Mucosa of stomach (tissue), 1 donor: Measurements from ENCODE around the gene CSGALNACT2.
A peak's percentile ranks its signal among the peaks of the same experiment; 100 is the strongest.

Experiments used
- H3K27me3 ChIP-seq: one replicate; pipeline ENCODE4 v1.7.0; 2013; ENCODE audit warnings: mild to moderate bottlenecking, low read length; ENCODE audit not compliant: control insufficient read depth, insufficient read depth
- H3K36me3 ChIP-seq: one replicate; pipeline ENCODE4 v1.7.0; 2013; ENCODE audit warnings: low read length; ENCODE audit not compliant: control insufficient read depth, insufficient read depth
- H3K4me1 ChIP-seq: one replicate; pipeline ENCODE4 v1.7.0; 2013; ENCODE audit warnings: mild to moderate bottlenecking, low read length; ENCODE audit not compliant: control insufficient read depth, insufficient read depth
- H3K4me3 ChIP-seq: one replicate; pipeline ENCODE4 v1.7.0; 2013; ENCODE audit warnings: low read length
- H3K9ac ChIP-seq: one replicate; pipeline ENCODE4 v1.7.0; 2013; ENCODE audit warnings: mild to moderate bottlenecking, low read length, moderate library complexity
- H3K9me3 ChIP-seq: one replicate; pipeline ENCODE4 v1.7.0; 2013; ENCODE audit warnings: mild to moderate bottlenecking, low read length, moderate library complexity; ENCODE audit not compliant: control insufficient read depth
- donor health status: Pancreatic carcinoma.

The CSGALNACT2 gene

DNA sequence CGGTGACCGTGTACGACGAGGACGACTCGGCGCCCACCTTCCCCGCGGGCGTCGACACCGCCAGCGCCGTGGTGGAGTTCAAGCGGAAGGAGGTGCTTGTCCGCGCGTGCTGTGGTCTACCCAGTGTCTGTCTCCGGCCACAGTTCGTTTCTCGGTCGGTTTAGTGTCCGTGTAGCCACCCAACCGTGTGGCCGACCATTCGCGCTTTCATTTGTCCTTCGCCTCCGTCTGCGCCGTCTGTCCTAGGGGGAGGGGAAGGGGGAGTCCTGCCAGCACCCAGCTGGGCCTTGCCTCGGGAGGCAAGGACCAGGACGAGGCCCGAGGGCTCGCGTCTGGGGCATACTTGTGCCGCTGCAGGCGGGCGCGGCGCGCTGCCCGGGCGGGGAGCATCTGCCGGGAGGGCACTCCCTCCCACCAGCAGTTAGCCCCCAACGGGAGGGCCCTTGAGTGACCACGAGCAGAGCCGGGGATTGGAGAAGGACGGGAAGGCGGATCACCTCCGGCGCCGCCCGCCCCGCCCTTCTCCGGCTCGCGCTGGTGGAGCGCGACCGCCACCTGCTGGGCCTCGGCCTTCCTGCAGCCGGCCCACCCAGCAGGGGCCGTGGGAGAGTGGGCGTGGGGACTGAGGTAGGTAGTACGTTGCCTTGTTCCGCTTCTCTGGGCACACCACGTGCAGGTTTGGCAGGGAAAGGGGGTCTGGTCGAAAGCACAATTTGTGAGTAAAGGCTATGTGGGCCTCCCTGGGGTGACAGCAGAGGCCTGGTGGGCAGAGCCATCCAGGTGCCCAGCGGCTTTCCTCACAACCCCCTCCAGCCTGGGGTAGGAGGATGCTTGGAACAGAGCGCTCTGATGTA lies 32.9 kb upstream of the CSGALNACT2 start:
- peaks cover 14% of the 10 kb centered on the region for H3K4me1 ChIP-seq
- H3K9me3 ChIP-seq = no peaks in the 10 kb centered on the region
- peaks cover 29% of the 10 kb centered on the region for H3K27me3 ChIP-seq
- no peaks in the 10 kb centered on the region for H3K36me3 ChIP-seq
- peak overlapping the region; percentile 57 for H3K9ac ChIP-seq
- H3K4me3 ChIP-seq = peak overlapping the region; percentile 46

GRCh38 chr10:43105956-43106229 lies 32.4 kb upstream of the CSGALNACT2 start:
- Histone ChIP-seq H3K36me3 (no peaks in the 10 kb centered on the region), H3K27me3 (peaks cover 29% of the 10 kb centered on the region), H3K4me3 (no peak overlapping the region), H3K9me3 (no peaks in the 10 kb centered on the region), H3K4me1 (peaks cover 14% of the 10 kb centered on the region), H3K9ac (no peak overlapping the region)

DNA sequence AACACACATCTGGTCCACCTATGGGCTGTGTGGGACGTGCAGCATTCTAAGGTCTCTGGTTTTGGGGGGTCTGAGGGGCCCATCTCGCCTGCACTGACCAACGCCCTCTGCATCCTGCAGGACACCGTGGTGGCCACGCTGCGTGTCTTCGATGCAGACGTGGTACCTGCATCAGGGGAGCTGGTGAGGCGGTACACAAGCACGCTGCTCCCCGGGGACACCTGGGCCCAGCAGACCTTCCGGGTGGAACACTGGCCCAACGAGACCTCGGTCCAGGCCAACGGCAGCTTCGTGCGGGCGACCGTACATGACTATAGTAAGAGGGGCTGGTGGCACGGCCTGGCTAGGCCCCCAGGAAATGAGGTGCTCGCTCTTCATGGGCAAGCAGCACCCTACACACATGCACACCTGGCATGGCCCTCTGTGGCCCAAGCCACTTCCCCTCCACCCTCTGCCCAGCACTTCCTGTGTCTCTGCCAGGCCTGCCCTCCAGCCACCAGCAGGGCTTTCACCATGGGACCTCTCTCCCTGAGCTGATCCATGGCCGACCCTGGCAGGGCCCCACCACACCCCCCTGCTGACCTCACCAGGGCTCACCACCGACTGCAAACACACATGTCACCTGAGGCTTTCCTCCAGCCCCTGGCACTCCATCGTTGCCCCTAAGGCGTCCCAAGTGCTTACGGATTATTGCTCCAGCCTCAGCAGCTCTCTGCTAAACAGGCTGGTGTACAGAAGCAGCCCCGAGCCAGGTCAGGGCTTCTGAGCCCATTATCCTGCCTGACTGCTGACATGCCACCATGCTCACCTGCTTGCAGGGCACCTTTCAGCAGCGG lies 31.8 kb upstream of the CSGALNACT2 start:
- Histone ChIP-seq H3K4me3 (no peak overlapping the region), H3K4me1 (peaks cover 14% of the 10 kb centered on the region), H3K36me3 (no peaks in the 10 kb centered on the region), H3K9ac (no peak overlapping the region), H3K27me3 (peaks cover 29% of the 10 kb centered on the region), H3K9me3 (no peaks in the 10 kb centered on the region)

GRCh38 chr10:43108951-43109350 lies 29.3 kb upstream of the CSGALNACT2 start:
- no peak overlapping the region for H3K4me3 ChIP-seq
- peaks cover 14% of the 10 kb centered on the region for H3K4me1 ChIP-seq
- no peaks in the 10 kb centered on the region for H3K9me3 ChIP-seq
- H3K27me3 ChIP-seq = peaks cover 14% of the 10 kb centered on the region
- H3K36me3 ChIP-seq = no peaks in the 10 kb centered on the region
- H3K9ac ChIP-seq = no peak overlapping the region

- H3K4me3 ChIP-seq = no peak overlapping the region
- no peak overlapping the region for H3K9ac ChIP-seq
- H3K9me3 ChIP-seq = no peaks in the 10 kb centered on the region
- H3K36me3 ChIP-seq = no peaks in the 10 kb centered on the region
- H3K27me3 ChIP-seq = peaks cover 6% of the 10 kb centered on the region
- peaks cover 12% of the 10 kb centered on the region for H3K4me1 ChIP-seq
These were observed 28.5 kb upstream of the CSGALNACT2 start for GRCh38 chr10:43109671-43110249.

- Histone ChIP-seq H3K9me3 (no peaks in the 10 kb centered on the region), H3K9ac (no peak overlapping the region), H3K4me1 (peaks cover 4% of the 10 kb centered on the region)
These were observed 27.7 kb upstream of the CSGALNACT2 start for GRCh38 chr10:43110338-43111071.

GRCh38 chr10:43111101-43111500 lies 27.1 kb upstream of the CSGALNACT2 start:
- Histone ChIP-seq H3K4me1 (no peaks in the 10 kb centered on the region), H3K36me3 (no peaks in the 10 kb centered on the region), H3K4me3 (no peak overlapping the region), H3K9ac (no peak overlapping the region), H3K9me3 (no peaks in the 10 kb centered on the region), H3K27me3 (no peaks in the 10 kb centered on the region)

More at GRCh38 chr10:43110338-43111071, 27.7 kb upstream of the CSGALNACT2 start:
- no peaks in the 10 kb centered on the region for H3K27me3 ChIP-seq
- no peak overlapping the region for H3K4me3 ChIP-seq
- no peaks in the 10 kb centered on the region for H3K36me3 ChIP-seq

DNA sequence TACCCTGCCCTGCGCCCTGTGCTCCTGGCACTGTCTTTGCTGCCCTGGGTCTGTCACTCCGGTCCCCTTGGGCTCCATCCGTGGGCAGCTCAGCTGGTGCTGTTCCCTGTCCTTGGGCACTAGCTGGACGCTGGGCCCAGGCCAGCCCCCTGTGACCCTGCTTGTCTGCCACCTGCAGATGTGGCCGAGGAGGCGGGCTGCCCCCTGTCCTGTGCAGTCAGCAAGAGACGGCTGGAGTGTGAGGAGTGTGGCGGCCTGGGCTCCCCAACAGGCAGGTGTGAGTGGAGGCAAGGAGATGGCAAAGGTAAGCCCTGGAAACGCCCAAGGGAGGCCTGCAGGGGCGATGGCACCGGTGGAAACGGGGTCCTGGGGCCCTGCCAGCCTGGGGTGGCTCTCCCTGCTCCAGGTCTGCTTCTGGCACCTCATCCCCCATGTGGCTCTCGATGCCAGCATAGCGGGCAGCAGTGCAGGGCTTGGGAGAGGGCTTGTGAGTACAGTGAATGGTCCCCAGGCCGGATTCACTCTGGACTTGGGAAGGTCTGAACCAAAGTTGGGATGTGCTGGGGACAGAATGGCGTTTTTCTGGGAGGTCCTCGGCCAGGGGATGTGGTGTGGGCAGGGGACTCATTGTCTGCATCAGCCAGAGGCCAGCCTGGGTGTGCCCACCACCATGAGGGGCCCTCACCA lies 26.2 kb upstream of the CSGALNACT2 start:
- H3K4me1 ChIP-seq = no peaks in the 10 kb centered on the region
- no peak overlapping the region for H3K9ac ChIP-seq
- no peaks in the 10 kb centered on the region for H3K9me3 ChIP-seq
- no peaks in the 10 kb centered on the region for H3K36me3 ChIP-seq
- H3K4me3 ChIP-seq = no peak overlapping the region
- H3K27me3 ChIP-seq = no peaks in the 10 kb centered on the region

DNA sequence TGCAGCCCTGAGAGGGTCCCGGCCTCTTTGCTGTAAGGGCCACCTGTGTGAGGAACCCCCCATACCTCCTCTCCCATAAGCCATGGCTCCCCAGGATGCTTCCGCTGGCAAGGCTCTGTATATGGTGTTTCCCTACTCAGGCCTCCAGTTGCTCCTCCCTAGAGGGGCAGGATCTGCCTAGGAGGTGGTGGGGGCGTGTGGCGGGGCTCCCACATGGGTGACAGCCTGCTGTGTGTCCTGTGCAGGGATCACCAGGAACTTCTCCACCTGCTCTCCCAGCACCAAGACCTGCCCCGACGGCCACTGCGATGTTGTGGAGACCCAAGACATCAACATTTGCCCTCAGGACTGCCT lies 25.7 kb upstream of the CSGALNACT2 start:
- H3K27me3 ChIP-seq = no peaks in the 10 kb centered on the region
- no peaks in the 10 kb centered on the region for H3K36me3 ChIP-seq
- H3K4me1 ChIP-seq = no peaks in the 10 kb centered on the region
- no peak overlapping the region for H3K9ac ChIP-seq
- H3K9me3 ChIP-seq = no peaks in the 10 kb centered on the region
- H3K4me3 ChIP-seq = no peak overlapping the region

- Histone ChIP-seq H3K27me3 (no peaks in the 10 kb centered on the region), H3K9me3 (no peaks in the 10 kb centered on the region), H3K36me3 (no peaks in the 10 kb centered on the region), H3K9ac (no peak overlapping the region), H3K4me1 (no peaks in the 10 kb centered on the region), H3K4me3 (no peak overlapping the region)
These were observed 24.8 kb upstream of the CSGALNACT2 start for GRCh38 chr10:43113201-43114087.
